ENCODE results near the gene GRIK2. TPM values are rescaled to one million over a fixed set of nuclear protein-coding genes. Genes with fewer than 3 reads are reported as not detected.

Gene GRIK2
- total and polyA plus RNA-seq, 2 experiments from 2014 or later = 0.21 to 0.45 TPM

GRCh38 chr6:101816716-101817115, 423.2 kb downstream of the GRIK2 start:
- TF ChIP-seq, protein P1, sequence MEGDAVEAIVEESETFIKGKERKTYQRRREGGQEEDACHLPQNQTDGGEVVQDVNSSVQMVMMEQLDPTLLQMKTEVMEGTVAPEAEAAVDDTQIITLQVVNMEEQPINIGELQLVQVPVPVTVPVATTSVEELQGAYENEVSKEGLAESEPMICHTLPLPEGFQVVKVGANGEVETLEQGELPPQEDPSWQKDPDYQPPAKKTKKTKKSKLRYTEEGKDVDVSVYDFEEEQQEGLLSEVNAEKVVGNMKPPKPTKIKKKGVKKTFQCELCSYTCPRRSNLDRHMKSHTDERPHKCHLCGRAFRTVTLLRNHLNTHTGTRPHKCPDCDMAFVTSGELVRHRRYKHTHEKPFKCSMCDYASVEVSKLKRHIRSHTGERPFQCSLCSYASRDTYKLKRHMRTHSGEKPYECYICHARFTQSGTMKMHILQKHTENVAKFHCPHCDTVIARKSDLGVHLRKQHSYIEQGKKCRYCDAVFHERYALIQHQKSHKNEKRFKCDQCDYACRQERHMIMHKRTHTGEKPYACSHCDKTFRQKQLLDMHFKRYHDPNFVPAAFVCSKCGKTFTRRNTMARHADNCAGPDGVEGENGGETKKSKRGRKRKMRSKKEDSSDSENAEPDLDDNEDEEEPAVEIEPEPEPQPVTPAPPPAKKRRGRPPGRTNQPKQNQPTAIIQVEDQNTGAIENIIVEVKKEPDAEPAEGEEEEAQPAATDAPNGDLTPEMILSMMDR (IDR thresholded peaks at IDR 0.05; ENCODE audit: low read depth, low read length) = no peak
- Histone ChIP-seq H3K36me3 (no peaks in the 10 kb centered on the region), H3K4me1 (ENCODE audit: low read depth) (no peaks in the 10 kb centered on the region), H3K4me3 (no peak overlapping the region), H3K27me3 (no peaks in the 10 kb centered on the region), H3K9me3 (ENCODE audit: low read depth) (no peaks in the 10 kb centered on the region), H3K27ac (no peak overlapping the region)
- DNase-seq (ENCODE audit: low read depth in 1 of 2, low spot score in 1 of 2) = no peak

DNA sequence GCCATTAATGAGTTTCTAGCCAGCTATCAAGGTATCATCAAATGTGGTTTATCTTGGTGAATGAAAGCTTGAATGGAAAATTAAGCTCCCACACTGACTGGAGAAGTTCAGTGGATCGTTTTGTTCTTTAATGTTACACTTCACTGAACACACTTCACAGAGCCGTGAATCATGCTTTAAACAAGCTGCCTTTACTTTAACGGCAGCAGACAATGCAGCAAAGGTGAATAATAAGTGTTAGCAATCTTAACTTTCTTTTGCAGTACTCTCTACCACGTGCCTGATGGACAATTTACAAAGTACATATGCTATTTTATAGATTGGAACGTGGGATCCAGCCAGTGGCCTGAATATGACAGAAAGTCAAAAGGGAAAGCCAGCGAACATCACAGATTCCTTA, 424.5 kb downstream of the GRIK2 start:
- DNase-seq (ENCODE audit: low read depth in 1 of 2, low spot score in 1 of 2) = no peak
- no peaks in the 10 kb centered on the region for H3K36me3 ChIP-seq
- H3K4me3 ChIP-seq = no peak overlapping the region
- H3K27ac ChIP-seq = no peak overlapping the region
- no peaks in the 10 kb centered on the region for H3K27me3 ChIP-seq
- no peaks in the 10 kb centered on the region for H3K9me3 ChIP-seq (ENCODE audit: low read depth)
- TF ChIP-seq, protein P1 (IDR thresholded peaks at IDR 0.05; ENCODE audit: low read depth, low read length) = no peak
- no peaks in the 10 kb centered on the region for H3K4me1 ChIP-seq (ENCODE audit: low read depth)

GRCh38 chr6:101824551-101825345, 431.2 kb downstream of the GRIK2 start:
- DNase-seq (ENCODE audit: low read depth in 1 of 2, low spot score in 1 of 2) = peak in 1 of 2 donors; percentile 41
- Histone ChIP-seq H3K27ac (no peak overlapping the region), H3K4me3 (no peak overlapping the region), H3K36me3 (no peaks in the 10 kb centered on the region), H3K4me1 (ENCODE audit: low read depth) (no peaks in the 10 kb centered on the region), H3K27me3 (no peaks in the 10 kb centered on the region), H3K9me3 (ENCODE audit: low read depth) (no peaks in the 10 kb centered on the region)
- TF ChIP-seq, protein P1 (IDR thresholded peaks at IDR 0.05; ENCODE audit: low read depth, low read length) = no peak

DNA sequence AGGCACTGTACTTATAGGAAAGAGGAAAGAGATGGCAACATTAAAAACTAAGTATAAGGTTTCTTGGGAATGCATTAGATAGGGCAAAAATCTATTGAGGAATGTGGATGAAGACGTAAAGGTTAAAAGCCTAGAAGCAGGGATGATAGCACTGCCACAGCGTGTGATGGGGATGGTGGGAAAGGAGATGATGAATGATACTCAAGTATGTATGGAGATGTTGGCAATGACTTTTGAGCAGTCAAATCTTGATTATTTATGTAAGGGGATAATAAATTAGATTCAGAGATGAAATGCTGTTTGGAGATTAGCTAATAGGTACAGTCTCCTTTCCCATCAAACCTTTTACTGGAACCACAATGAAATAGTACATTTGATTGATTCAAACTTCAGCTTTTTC, 432.8 kb downstream of the GRIK2 start:
- H3K36me3 ChIP-seq = no peaks in the 10 kb centered on the region
- no peaks in the 10 kb centered on the region for H3K4me1 ChIP-seq (ENCODE audit: low read depth)
- no peak for DNase-seq (ENCODE audit: low read depth in 1 of 2, low spot score in 1 of 2)
- TF ChIP-seq, protein P1 (IDR thresholded peaks at IDR 0.05; ENCODE audit: low read depth, low read length) = no peak
- no peaks in the 10 kb centered on the region for H3K27me3 ChIP-seq
- no peak overlapping the region for H3K27ac ChIP-seq
- no peaks in the 10 kb centered on the region for H3K9me3 ChIP-seq (ENCODE audit: low read depth)
- H3K4me3 ChIP-seq = no peak overlapping the region

- Histone ChIP-seq H3K36me3 (no peaks in the 10 kb centered on the region), H3K27ac (no peak overlapping the region), H3K9me3 (ENCODE audit: low read depth) (no peaks in the 10 kb centered on the region), H3K4me3 (no peak overlapping the region), H3K27me3 (no peaks in the 10 kb centered on the region), H3K4me1 (ENCODE audit: low read depth) (no peaks in the 10 kb centered on the region)
- no peak for DNase-seq (ENCODE audit: low read depth in 1 of 2, low spot score in 1 of 2)
- TF ChIP-seq, protein P1 (IDR thresholded peaks at IDR 0.05; ENCODE audit: low read depth, low read length) = no peak
Observed at GRCh38 chr6:101826678-101827077, 433.2 kb downstream of the GRIK2 start.

All from cardiac muscle cell (in vitro differentiated cells and primary cell).